Stimulated activated CD8-positive, alpha-beta memory T cell treated with anti-CD3 and anti-CD28 coated beads, Interleukin-4, amount 100 ng/mL, for 1 hour (primary cell): ENCODE results near the gene SLC13A3.

ENCODE experiments used
- DNase-seq, 2 donors: peaks; one replicate each; pipeline ENCODE4 v3.0.0-alpha.2; 2020; ENCODE audit warnings: low read depth in 2 of 2, low spot score in 1 of 2

SLC13A3 gene

DNA sequence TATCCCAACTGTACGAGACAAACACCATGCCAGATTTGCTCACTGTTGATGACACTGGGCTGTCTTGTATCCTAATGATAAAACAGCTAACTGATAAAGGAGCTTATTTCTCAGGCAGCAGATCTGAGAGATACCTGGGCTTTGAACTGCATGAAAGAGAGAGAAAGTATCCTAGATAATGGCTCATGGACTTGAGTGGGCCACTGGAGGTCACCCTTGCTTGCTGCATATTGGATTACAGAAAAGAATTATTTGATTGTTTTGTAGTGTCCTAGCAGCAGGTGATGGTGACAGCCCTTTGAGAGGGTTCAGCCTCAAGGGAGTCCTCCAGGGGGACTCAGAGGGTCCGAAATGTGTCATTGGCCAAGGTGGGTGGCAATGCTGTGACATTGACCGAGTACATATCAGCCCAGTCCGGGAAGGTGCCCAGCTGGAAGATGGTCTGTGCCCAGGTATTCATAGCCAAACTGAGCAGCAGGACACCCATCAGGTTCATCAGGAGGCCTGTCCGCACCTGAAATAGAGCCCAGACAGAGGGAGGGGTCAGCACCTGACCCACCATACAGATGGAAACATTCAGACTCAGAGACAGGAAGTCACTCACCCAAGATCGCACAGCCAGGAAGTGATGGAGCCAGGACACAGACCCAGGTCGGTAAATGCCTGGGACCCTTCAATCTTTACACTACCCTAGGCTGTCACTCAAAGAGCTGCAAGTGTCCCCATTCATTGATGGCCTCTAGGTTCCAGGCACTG, 91.4 kb downstream of the SLC13A3 start:
- no peak for DNase-seq

DNA sequence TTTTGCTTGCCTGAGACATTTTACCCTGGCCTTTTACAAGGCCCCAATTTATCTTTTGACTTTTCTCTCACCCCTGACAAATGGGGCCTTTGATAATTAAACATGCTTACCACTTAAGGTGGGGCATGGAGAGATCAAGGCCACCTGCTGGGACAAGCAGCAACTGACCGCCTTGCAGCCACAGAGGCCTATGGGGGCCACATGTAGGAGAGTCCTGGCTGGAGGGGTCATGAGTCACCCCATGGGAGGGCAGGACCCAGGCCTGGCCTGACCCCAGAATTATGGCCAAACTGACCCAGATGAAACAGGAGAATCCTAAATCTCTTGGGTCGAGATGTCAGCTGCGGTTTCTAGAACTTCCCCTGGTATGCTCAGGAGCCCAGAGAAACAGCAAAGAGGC, 92.3 kb downstream of the SLC13A3 start:
- no peak for DNase-seq

DNA sequence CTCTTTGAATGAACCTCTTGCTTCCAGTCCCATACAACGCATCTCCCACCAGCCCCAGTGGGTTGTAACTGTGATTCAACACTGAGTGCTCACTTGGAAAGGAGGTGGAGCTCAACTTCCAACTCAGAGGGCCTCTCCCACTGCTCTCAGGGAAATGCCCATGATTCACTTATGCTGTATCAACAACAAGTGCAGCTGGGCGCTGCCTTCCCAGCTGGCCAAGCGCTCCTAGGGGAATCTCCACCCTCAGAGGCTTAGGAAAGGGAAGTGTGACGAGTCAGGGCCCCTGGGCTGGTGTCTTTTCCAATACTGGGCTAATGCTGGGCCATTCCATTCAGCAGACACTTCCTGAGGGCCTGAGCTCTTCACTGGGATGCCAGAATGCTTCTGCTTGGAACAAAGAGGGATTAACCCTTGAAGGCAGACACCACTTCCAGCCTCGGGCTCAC, 92.7 kb downstream of the SLC13A3 start:
- DNase-seq = no peak

DNA sequence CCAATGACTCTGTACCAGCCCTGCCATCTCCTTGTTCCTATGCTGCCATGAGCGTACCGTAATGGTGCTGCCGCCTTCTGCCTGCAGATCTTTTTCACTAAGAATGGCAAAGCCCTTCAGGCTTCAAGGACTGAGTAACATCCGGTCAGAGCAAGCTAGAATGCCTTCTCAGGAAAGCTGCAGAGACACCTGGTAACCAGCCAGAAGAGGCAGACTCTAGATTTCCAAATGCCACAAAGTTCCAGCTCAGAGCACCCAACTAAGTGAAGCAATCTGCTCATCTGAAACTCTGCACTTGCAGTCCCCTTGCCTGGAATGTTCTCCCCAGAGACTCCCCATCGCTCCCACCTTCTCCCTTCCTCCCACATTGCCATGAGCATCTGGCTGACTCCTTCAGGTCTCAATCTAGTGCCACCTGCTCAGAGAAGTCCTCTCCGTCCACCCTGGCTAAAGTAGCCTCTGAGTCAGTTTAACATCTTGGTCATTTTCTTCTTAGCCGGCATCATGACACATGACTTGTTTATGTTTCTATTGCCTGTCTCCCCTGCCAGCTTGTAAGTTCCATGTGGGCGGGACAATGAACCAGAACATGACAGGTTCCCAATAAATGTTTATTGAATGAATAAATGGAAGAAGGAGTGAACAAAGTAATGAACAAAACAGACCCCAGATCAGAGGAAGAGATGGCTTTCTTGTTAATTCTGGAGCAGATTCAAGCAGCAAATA, 93.9 kb downstream of the SLC13A3 start:
- no peak for DNase-seq

- DNase-seq = no peak
These were observed 95.8 kb downstream of the SLC13A3 start for GRCh38 chr20:46555370-46555956.

DNA sequence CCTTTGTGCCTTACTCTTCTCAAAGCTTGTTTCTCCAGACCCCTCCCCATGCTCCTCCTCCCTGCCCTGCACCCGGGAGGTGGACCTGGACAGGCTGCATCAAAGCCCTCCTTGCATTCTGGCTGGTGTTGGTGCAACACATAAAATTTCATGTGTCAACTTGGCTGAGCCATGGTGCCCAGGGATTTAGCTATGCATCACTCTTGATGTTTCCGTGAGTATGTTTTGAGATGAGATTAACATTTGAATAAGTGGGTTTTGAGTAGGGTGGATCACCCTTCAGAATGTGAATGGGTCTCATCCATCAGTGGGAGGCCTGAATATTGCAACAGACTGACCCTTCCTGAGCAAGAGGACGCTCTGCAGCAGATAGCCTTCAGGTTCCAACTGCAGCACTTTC, 96.4 kb downstream of the SLC13A3 start:
- no peak for DNase-seq

DNA sequence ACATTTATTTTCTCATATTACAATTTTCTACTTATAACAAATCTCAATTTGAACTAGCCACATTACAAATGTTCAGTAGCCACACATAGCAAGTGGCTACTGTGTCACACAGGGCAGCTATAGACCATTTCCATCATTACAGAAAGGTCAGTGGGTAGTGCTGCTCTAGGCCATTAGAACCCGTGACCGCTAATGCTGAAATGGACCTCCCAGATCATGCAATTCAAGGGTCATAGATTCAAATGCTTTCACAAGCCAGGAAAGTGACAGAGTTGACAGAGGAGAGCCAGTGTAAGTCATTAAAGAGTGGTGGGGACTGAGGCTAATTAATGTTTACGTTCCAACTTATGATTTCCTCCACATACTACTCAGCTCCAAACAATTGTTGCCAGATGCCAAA, 97.3 kb downstream of the SLC13A3 start:
- no peak for DNase-seq

DNA sequence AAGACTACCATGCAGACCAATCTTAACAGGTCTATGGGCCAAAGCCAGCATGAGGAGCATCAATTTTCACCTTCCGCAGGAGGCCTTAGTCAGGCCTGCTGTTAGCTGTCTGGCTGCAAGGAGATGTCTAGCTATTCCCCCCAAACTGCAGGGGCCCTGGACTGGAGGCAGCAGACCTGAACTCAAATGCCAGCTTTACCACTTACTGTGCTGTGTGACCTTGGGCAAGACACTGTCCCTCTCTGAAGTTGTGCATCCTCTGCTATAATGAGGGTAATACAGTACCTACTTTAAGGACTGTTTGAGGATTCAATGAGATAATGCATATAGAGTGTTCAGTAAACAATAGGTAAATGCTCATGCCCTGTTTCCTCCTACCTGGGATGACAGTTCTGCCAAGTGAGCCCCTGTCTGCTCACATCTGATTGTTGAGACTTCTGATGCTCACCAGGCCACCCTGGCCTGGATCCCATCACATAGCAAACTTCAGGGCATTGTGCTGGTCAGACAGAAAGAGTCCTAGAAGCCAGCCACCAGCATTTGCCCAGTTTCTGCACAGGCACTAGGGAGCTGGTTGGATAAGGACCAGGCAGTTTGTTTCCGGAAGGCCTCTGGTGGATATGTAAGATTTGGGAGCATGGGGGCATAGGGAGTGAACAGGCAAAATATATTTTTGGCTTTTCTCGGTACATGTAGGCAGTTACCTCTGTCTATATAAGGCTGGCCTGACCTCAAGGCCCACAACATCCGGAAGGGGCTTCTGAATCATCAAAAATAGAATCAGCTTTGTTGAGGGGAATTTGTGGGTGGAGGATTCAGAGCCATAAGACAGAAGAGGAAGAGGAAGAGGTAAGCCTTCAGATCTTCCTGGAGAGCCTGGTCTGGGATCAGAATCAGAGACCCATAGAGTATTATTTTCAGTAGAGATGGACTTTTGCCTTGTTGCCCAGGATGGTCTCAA, 98.5 kb downstream of the SLC13A3 start:
- DNase-seq = no peak

DNA sequence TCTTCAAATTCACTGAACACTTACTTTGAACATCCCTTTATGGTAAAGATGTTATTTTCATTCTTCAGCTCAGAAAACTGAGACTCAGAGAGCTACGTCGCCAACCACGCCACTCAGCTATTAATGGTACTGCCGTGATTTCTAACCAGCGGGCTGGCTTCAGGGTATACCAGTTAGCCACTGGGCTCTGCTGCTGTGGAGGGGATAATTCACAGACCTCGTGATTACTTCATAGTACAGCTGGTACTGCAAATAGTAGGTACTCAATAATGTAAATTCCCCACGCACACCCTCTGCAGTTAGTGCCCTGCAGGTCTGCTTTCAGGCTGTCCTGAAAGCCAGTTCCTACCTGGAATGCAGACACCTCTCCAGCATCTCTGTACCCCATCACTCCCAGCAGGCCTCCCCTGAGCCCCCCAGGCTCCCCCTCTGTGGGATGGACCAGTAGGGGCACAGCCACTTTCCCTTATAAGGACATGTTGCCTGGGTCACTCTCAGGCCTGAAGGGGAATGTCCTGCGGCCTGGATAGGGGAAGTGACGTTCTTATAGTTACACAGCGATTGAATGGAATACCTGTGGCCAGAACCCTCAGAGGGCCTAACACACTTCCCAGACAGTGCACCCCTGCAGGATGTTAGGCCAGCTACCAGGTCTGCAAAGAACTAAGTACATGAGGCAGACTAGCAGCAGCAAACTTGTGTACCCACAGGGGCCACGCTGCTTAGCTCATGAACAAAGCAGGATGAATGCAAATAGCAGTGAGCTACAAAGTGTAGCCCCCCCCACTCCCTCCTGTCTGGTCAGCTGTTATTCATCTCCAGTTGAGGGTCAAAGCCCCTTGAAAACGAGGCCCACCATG, 99.5 kb downstream of the SLC13A3 start:
- no peak for DNase-seq

- no peak for DNase-seq
These were observed 100.8 kb downstream of the SLC13A3 start, which contains the start of gene OCSTAMP for GRCh38 chr20:46550461-46550860. OCSTAMP (minus strand) TSS chr20:46550654; CDS start chr20:46550560, 94 bp downstream.

GRCh38 chr20:46549188-46549972, 101.9 kb downstream of the SLC13A3 start:
- no peak for DNase-seq

GRCh38 chr20:46548688-46549087, 102.6 kb downstream of the SLC13A3 start:
- DNase-seq = no peak

GRCh38 chr20:46547995-46548394, 103.3 kb downstream of the SLC13A3 start:
- no peak for DNase-seq

DNA sequence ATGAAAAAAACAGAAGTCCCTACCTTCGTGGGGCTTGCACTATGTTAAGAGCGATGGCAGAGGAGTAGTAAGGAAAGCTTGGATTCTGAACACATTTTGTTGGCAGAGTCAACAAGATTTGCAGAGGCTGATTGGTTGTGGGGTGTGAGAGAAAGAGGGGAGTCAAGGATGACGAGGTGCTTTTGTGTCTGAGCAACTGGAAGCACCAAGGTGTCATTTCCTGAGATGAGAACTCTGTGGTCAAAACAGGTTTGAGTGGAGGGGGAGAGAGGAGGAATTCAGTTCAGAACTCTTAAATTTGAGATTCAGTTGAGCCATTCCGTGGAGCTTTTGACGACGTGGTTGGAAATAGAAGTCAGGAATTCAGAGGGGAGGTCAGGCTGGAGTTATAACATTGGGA, 104.3 kb downstream of the SLC13A3 start:
- DNase-seq = no peak

GRCh38 chr20:46546298-46546697, 105.0 kb downstream of the SLC13A3 start:
- no peak for DNase-seq

DNA sequence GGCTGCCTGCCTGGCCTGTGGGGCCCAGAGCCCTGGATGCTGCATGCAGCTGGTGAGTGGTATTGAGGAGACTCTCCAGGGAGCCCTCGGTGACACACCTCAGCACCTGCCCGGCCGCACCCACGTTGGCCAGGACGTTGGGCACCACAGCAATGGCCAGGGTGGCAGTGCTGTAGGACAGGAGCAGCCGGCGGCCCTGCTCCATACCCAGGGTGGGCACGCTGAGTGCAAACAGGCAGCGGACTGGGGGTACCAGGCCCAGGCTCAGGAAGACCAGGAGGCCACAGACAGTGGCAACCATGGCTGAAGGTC, 105.5 kb downstream of the SLC13A3 start:
- DNase-seq = no peak

DNA sequence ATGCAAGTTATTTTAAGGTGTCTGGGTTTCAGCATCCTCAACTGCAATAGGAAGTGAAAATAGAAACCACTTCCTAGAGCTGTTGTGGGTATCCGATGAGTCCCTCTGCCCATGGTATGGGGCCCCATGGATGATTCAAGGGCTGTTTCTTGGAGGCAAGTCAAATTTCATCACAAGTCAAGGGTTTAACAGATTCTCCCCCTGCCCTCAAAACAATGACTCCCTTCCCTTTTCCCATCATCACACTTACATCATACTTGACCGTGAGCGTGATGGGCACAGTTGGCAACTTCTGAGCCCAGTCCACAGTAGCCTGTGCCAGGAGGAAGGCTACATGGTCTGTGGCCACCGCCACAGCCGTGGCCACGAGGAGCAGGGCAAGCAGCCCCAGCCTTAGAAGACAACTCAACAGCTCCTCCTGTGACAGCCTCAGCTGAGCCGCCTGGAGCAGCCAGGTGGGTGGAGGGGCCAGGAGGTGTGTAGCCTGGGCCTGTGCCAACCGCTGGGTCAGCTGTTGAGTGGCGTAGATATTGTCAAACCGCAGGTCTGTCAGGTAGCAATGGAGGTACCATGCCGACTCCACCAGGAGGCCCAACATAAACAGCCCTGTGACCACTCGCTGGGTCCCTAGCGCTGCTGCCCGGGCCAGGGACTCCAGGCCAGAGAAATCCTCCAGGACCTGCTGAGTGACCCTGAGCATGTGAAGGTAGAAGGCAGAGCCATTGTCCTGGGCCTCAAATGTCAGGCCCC, 106.0 kb downstream of the SLC13A3 start:
- no peak for DNase-seq

GRCh38 chr20:46544576-46544975, 106.7 kb downstream of the SLC13A3 start:
- DNase-seq = no peak

DNA sequence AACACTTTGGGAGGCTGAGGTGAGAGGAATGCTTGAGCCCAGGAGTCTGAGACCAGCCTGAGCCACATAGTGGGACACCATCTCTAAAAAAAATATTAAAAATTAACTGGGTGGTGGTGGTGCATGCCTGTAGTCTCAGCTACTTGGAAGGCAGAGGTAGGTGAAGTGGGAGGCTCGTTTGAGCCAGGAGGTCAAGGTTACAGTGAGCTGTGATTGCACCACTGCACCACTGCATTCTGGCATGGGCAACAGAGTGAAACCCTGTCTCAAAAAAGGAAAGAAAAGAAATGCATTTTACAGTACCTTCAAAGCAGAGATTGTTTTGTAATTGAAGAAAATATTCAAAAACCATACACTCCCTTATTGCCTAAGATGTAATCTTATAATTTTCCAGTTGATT, 107.3 kb downstream of the SLC13A3 start:
- DNase-seq = no peak
